ENCODE data around the gene TRPM6. TPM values are rescaled to one million over a fixed set of nuclear protein-coding genes. Genes with fewer than 3 reads are reported as not detected.

The TRPM6 gene
- total and polyA plus RNA-seq, 2 experiments from 2014 or later, result 0.23 to 0.87 TPM

DNA sequence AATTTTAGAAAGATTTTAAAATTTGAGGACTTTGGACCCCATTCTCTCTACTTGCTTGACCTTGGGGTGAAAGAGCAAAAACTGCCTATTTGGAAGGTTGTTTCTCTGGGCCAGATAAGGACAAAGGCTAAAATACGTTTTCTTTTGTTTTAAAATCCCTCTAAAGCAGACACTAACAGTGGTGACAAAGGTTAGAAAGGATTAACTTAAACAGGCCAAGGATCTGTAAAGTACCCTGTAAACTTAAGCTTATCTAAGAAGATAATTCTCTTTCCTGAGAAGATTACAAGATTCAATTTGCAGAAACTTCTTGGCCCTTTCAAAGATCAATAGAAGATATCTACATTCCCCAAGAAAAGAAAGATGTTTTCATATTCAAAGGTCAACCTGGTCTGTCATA is 12.1 kb downstream of the TRPM6 start:
- no peak for DNase-seq (ENCODE audit: low spot score)
- H3K27ac Mint-ChIP-seq, result no peak overlapping the region
- no peaks in the 10 kb centered on the region for H3K9me2 ChIP-seq (ENCODE audit: insufficient read depth)

GRCh38 chr9:74874220-74874619 is 13.5 kb downstream of the TRPM6 start:
- Histone ChIP-seq H3K4me3 (no peak overlapping the region), H3K27me3 (ENCODE audit: insufficient read depth) (no peaks in the 10 kb centered on the region), H3K27ac (ENCODE audit: low read depth) (no peak overlapping the region), H2AFZ (no peak overlapping the region), H3F3A (replicated peaks; ENCODE audit: low read depth) (no peaks in the 10 kb centered on the region), H3K9me2 (ENCODE audit: insufficient read depth) (no peaks in the 10 kb centered on the region), H3K79me2 (replicated peaks; ENCODE audit: insufficient read depth) (no peaks in the 10 kb centered on the region), H3K4me2 (no peak overlapping the region), H3K36me3 (ENCODE audit: insufficient read depth) (no peaks in the 10 kb centered on the region), H3K4me1 (ENCODE audit: insufficient read depth) (no peaks in the 10 kb centered on the region), H4K20me1 (replicated peaks; ENCODE audit: insufficient read depth) (no peaks in the 10 kb centered on the region)
- no peaks in the 10 kb centered on the region for H3K36me3 Mint-ChIP-seq (ENCODE audit: low read depth)
- H3K27me3 Mint-ChIP-seq (ENCODE audit: insufficient read depth, low read depth, poor library complexity), result no peaks in the 10 kb centered on the region
- H3K9me3 Mint-ChIP-seq, result no peaks in the 10 kb centered on the region; the same call in 2 of the 3 replicates
- DNase-seq (ENCODE audit: low spot score) (no peak), ATAC-seq (no peak)
- no peak overlapping the region for H3K4me3 Mint-ChIP-seq
- H3K27ac Mint-ChIP-seq, result no peak overlapping the region
- H3K4me1 Mint-ChIP-seq, result no peaks in the 10 kb centered on the region
- TF ChIP-seq NANOG (IDR thresholded peaks at IDR 0.05; ENCODE audit: borderline replicate concordance) (no peak), CREB1 (CRISPR knock-in tag; IDR thresholded peaks at IDR 0.05; ENCODE audit: low read depth) (no peak), STAT1 (IDR thresholded peaks at IDR 0.05; ENCODE audit: unreplicated experiment) (no peak)

More for the DNA sequence above, 12.1 kb downstream of the TRPM6 start:
- Histone ChIP-seq H3K4me1 (ENCODE audit: insufficient read depth) (no peaks in the 10 kb centered on the region), H3K27me3 (ENCODE audit: insufficient read depth) (no peaks in the 10 kb centered on the region), H3K4me2 (no peak overlapping the region), H3K79me2 (replicated peaks; ENCODE audit: insufficient read depth) (no peaks in the 10 kb centered on the region), H4K20me1 (replicated peaks; ENCODE audit: insufficient read depth) (no peaks in the 10 kb centered on the region), H3K36me3 (ENCODE audit: insufficient read depth) (no peaks in the 10 kb centered on the region), H3K4me3 (no peak overlapping the region), H3F3A (replicated peaks; ENCODE audit: low read depth) (no peaks in the 10 kb centered on the region), H2AFZ (no peak overlapping the region), H3K27ac (ENCODE audit: low read depth) (no peak overlapping the region)
- Mint-ChIP-seq H3K36me3 (ENCODE audit: low read depth) (no peaks in the 10 kb centered on the region), H3K27me3 (ENCODE audit: insufficient read depth, low read depth, poor library complexity) (no peaks in the 10 kb centered on the region), H3K9me3 (no peaks in the 10 kb centered on the region; the same call in 2 of the 3 replicates), H3K4me1 (no peaks in the 10 kb centered on the region), H3K4me3 (no peak overlapping the region)
- ATAC-seq, result no peak
- TF ChIP-seq CREB1 (CRISPR knock-in tag; IDR thresholded peaks at IDR 0.05; ENCODE audit: low read depth) (no peak), REST (IDR thresholded peaks at IDR 0.05; ENCODE audit: unreplicated experiment) (no peak), EZH2 (IDR thresholded peaks at IDR 0.05; ENCODE audit: low read depth, unreplicated experiment) (no peak), ETS1 (IDR thresholded peaks at IDR 0.05) (no peak), ZNF114 (CRISPR knock-in tag; IDR thresholded peaks at IDR 0.05) (no peak)
